PFSK-1 (cell line): ENCODE measurements around the gene KCTD12.

ENCODE experiments used
- POLR2AphosphoS5 ChIP-seq: IDR thresholded peaks from 2 replicates; pipeline ENCODE4 v1.6.1; 2012; ENCODE audit warnings: low read depth, mild to moderate bottlenecking, control low read depth, low read length, moderate library complexity
- SIN3A ChIP-seq: IDR thresholded peaks from 2 replicates; pipeline ENCODE4 v1.6.1; 2012; ENCODE audit warnings: mild to moderate bottlenecking, low read length, moderate library complexity, borderline replicate concordance; ENCODE audit not compliant: insufficient read depth
- TAF1 ChIP-seq: IDR thresholded peaks from 2 replicates; pipeline ENCODE4 v1.6.1; 2012; ENCODE audit warnings: low read length, control low read depth, borderline replicate concordance; ENCODE audit not compliant: insufficient read depth
- TF ChIP-seq, protein P1 (sequence below), 2 experiments: IDR thresholded peaks; 2 replicates each; pipeline versions ENCODE4 v1.6.1 to v1.8.0; 2011 to 2012; ENCODE audit warnings: low read depth in 2 of 2, low read length in 2 of 2, control low read depth in 1 of 2, inconsistent platforms in 1 of 2, mild to moderate bottlenecking in 1 of 2, moderate library complexity in 1 of 2; ENCODE audit not compliant: insufficient read depth in 1 of 2

DNA sequence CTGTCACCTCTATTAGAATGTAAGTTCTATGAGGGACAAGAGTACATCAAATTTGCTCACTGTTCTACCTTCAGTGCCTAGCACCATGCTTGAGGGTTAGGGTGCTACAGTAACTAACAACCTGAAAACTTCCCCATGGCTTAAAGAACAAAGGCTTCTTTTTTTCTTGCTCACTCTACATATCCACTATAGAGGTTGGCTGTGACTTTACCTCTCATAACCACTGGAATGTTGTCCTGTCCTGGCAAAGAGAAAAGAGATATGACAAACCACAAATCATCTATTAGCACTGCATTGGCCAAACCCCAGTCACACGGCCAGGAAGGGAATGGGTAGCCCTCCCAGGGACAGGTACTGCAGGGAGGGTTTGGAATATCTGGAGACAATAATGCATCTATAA lies 38.9 kb upstream of the KCTD12 start:
- no peak for TF ChIP-seq POLR2AphosphoS5
- TF ChIP-seq, protein P1, sequence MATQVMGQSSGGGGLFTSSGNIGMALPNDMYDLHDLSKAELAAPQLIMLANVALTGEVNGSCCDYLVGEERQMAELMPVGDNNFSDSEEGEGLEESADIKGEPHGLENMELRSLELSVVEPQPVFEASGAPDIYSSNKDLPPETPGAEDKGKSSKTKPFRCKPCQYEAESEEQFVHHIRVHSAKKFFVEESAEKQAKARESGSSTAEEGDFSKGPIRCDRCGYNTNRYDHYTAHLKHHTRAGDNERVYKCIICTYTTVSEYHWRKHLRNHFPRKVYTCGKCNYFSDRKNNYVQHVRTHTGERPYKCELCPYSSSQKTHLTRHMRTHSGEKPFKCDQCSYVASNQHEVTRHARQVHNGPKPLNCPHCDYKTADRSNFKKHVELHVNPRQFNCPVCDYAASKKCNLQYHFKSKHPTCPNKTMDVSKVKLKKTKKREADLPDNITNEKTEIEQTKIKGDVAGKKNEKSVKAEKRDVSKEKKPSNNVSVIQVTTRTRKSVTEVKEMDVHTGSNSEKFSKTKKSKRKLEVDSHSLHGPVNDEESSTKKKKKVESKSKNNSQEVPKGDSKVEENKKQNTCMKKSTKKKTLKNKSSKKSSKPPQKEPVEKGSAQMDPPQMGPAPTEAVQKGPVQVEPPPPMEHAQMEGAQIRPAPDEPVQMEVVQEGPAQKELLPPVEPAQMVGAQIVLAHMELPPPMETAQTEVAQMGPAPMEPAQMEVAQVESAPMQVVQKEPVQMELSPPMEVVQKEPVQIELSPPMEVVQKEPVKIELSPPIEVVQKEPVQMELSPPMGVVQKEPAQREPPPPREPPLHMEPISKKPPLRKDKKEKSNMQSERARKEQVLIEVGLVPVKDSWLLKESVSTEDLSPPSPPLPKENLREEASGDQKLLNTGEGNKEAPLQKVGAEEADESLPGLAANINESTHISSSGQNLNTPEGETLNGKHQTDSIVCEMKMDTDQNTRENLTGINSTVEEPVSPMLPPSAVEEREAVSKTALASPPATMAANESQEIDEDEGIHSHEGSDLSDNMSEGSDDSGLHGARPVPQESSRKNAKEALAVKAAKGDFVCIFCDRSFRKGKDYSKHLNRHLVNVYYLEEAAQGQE (IDR thresholded peaks at IDR 0.05; ENCODE audit: insufficient read depth in 1 of 2, low read depth in 2 of 2, low read length in 2 of 2) = no peak
- TF ChIP-seq TAF1 = no peak
- TF ChIP-seq SIN3A = no peak
